ENCODE measurements around the gene HELQ.

- TF ChIP-seq POLR2AphosphoS5 (IDR thresholded peaks at IDR 0.05; ENCODE audit: low read depth, low read length): no peak
- no peak for TF ChIP-seq POLR2A (IDR thresholded peaks at IDR 0.05; ENCODE audit: low read depth, low read length)
- TF ChIP-seq TAF1 (IDR thresholded peaks at IDR 0.05; ENCODE audit: borderline replicate concordance, low read depth, low read length): no peak
These were observed 74.5 kb downstream of the HELQ start for GRCh38 chr4:83381173-83381572.
